RPMI8226 (cell line): ENCODE data around the gene C2CD2.

Source experiments
- DNase-seq: peaks from one replicate; pipeline ENCODE4 v3.0.0-alpha.2; 2015

Gene C2CD2

DNA sequence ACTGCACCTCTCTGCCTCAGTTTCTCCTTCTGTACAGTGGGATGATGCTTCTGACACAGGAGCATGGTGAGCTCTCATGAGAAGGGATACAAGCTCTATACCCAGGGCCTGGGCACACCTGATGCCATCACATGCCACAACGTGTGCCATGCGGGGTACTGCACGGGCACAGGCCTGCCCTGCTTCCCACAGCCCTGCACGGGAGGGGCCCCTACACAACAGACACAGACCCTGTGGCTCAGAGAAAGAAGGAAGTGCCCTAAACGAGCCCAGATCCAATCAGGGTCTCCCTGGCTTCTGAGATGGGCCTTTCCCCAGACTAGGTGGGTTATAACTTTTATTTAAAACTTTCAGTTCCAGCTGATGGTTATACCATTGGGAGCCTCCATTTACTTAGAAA, 24.6 kb downstream of the C2CD2 start:
- peak; percentile 14 for DNase-seq

DNA sequence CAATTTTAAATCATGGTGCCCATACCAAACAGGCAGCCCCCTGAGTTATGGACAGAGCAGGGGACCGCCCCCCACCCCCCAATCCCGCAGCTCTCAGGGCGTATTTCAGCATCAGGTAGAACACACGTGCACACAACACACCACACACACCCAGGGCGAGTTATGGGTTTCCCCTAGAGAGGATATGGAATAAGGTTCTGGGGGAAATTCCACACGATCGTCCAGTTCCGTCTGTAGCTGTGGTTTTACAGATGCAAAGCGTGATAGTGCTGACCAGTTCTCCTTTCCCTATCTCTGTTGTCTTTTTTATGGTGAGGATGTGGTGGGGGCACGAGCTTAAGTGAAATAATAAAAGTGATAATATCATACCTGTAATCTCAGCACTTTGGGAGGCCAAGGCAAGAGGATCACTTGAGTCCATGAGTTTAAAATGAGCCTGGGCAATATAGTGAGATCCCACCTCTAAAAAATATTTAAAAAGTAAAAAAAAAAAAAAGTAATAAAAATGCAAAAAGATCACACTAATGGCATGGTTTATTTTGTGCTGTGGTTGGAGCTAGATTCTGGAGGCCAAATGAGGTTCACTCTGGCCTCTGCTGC, 25.1 kb downstream of the C2CD2 start:
- peak; percentile 47 for DNase-seq

DNA sequence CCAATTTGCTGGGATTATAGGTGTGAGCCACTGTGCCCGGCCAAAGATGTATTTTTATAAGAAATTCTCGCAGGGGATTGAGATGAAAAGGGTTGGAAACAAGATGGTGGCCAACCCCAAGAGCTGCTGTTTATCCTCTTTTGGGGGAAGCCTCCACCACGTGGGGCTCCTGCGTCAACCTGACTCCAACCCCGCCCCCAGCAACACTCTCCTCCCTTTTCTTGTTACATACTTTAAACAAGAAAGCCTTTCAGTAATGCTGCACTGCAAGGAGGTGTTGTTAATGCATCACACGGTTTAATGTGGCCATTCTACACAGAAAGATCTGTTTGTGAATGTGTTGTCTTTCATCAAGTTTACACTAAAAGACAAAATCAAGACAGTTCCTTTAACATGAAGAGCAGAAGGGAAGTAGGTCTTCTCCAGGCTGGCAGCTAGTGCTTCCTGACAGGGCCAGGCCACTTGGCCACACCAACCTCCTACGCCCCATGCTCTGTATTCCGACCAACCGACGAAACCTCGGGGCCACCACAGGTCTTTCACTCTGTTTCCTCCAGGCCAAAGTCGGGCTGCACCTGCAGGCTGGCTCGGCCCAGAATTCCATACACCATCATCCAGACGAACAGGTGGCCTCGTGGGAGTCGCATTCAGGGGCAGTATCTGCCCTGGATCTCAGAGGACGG, 25.9 kb downstream of the C2CD2 start:
- peak; percentile 61 for DNase-seq

GRCh38 chr21:41926807-41927171, 27.0 kb downstream of the C2CD2 start:
- no peak for DNase-seq

GRCh38 chr21:41926117-41926806, 27.6 kb downstream of the C2CD2 start:
- peak; percentile 75 for DNase-seq

DNA sequence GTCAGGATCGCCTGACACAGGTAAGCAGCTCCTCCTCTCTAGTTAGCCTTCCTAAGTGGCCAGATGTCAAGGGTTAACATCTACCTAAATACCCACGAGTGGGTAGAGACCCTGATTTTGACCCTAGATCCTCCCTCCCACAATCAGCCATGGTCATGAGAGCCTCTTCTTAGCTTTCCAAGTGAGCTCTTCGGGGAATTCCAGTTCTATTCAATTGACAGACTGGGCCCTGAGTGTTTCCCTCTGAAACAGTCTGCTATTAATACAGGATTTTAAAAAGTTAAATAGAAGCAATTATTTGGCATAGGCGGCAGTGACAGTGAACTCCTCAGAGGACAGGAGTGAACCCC, 28.1 kb downstream of the C2CD2 start:
- no peak for DNase-seq

DNA sequence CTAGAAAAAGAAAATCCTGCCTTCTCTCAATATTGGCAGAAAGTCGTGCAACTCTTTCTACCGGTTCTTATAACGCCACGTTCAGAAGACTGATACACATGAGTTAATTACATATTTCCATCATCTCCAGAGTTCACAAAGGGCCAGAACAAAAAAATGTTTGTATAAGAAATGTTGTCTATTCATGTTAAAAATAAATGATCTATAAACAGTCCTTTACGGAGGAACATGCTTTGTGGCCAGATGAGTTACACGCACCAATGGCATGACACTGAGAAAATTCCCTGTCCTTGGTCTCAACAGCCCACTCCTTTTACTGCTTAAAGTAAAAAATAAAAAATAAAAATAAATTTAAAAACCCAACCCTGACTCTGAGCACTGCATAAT, 29.5 kb downstream of the C2CD2 start:
- DNase-seq, result no peak

- no peak for DNase-seq
Measured at GRCh38 chr21:41923631-41924367, 30.0 kb downstream of the C2CD2 start.

DNA sequence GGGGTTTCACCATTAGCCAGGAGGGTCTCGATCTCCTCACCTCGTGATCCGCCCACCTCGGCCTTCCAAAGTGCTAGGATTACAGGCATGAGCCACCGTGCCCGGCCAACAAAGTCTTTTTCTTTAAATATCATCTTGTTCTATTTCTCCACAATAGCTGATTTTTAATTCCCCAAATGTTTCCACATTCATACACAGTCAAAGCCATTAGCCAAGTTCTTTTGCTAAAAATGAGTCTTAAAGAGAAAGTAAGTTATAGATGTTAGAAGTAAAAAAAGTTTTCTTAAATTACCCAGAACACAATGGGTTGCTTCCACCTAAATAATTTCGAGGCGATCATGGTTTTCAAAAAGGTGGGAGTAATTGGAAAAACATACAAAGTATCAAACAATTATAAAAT, 30.6 kb downstream of the C2CD2 start:
- no peak for DNase-seq

DNA sequence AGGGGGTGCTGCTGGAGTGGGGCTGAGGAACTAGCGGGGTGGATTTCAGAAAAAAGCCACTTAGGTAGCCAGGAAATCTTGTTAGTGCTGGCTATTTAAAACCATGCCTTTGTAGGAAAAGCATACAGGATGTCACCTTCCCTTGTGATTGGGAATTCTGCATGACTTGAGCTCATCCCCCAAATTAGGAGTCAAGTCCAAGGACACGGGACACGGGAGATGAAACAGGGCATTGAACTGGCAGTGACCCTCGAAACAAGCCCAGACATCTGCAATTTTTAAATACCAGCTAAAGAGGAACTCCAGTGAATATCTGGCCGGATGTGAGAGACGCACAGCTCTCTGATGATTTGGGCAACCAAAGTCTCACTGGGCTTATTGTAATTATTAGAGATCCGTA, 32.8 kb downstream of the C2CD2 start:
- no peak for DNase-seq

DNA sequence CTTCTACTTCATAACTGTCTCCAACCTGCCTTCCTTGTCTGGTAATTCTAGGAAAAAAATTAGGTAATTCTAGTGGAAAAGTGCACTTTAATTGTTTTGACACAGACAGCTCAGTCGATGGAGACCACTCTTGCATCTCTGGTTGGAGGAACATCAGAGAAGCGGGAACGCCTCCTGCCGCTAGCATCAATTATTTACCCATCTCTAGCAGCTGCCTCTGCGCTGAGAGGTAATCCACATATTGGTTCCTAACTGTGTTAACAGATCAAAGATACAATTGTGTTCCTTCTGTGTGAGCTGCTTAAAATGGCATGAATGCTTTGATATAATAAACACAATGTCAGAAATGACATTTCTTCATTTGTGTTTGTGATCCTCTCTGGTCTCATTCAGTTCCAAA, 33.3 kb downstream of the C2CD2 start:
- no peak for DNase-seq

DNA sequence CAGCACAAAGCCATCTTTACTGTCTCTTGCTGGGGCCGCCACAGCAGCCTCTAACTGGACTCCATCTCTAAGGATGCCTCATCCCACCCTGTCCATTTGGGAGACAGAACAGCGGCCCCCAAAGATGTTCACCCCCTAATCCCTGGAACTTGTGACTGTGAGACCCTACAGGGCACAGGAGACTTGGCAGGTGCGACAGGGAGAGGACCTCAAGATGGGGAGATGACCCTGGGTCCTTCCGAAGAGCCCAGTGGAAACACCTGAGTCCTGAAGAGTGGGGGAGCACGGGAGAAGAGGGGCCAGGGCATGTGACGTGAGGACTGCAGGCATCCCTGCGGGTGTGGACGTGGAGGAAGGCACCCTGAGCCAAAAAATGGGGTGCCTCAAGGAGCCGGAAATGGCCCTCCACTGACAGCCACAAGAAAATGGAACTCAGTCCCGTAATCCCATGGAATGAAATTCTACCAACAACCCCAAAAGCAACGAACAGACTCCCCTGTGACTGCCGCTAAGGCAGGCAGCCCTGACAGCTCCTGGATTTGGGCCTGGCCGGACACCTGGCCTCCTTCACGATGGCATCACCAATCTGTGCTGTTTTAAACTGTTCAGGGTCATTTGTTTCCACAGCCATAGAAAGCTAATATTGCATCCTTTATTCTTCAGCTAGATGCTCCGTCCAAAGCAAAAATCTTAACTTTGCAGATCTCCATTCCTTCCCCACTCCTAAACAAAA, 34.0 kb downstream of the C2CD2 start:
- no peak for DNase-seq

GRCh38 chr21:41918561-41919358, 35.1 kb downstream of the C2CD2 start:
- DNase-seq, result no peak

DNA sequence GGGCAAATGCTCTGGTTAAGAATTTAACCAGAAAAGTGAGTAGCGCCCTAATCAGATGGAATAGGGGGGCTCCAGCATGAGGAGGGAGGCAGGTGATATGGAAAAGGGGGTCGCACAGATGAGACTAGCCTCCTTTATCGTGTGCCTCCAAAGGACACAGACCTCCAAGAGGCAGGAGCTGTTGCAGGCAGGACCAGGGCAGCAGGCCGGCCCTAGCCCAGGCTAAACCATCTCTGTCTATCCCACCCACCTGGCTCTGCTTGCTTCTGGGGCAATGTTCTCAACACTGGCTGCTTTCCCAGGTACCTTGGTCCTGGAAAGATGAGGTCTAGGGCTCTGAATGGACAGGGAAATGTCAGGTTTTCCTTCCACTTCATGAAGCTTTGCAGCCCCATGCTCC, 36.3 kb downstream of the C2CD2 start:
- DNase-seq, result no peak

- DNase-seq, result no peak
Measured at GRCh38 chr21:41916888-41917433, 36.9 kb downstream of the C2CD2 start.

DNA sequence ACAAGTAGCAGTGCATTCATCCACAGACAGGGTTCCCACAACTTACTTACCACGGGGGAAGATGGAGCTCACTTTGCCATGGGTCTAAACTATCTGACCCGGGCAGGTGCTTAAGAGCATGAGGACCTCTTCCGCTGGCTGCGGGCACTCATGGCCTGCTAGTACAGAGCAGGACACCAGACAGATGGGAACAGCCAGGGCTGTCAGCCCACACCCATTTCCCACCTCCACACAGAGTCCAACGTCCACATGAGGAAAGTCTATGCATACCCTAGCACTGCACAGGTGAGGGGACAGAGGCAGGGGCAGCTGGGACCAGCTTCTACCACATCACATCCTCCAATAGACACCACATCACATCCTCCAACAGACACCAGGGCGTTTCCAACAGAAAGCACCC, 38.9 kb downstream of the C2CD2 start:
- no peak for DNase-seq

DNA sequence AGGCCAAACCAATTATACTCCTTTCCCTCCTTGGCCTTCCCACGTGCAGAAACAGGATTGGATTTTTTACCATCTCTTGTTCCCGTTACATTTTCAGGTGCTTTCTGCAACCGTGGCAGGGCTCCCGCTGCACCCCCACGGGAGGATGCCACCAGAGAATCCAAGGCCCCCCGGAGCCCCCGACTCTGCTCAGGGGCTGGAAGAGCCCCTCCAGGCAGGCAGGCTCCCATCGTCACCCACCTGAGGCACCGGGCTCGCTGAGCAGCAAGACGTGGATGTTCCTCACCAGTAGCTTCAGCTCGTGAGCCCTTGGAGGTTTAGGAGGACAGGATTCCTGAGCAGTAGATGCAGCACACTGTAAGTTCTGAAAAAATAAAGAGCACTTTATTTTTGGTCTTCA, 39.5 kb downstream of the C2CD2 start:
- no peak for DNase-seq

DNA sequence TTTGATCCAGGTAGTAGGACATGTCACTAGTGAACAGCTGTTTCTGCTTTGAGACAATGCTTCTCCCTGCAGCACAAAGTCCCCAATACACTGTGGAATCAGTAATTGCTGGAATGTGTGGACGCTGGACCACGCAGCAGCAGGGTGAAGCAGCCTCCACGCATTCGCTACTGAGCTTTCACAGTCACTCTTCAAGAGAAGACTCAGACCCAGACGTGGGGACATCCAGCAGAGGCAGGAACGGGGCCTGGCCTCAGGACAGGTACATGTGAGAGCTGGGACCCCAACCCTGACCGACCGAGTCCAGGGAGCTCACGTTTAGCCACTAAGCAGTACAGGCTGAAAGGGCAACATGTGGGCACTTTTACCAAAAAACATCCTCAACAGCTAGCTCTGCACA, 40.6 kb downstream of the C2CD2 start:
- DNase-seq, result no peak

GRCh38 chr21:41908829-41909228, 45.0 kb downstream of the C2CD2 start:
- no peak for DNase-seq

GRCh38 chr21:41907496-41908258, 46.1 kb downstream of the C2CD2 start:
- DNase-seq, result no peak

DNA sequence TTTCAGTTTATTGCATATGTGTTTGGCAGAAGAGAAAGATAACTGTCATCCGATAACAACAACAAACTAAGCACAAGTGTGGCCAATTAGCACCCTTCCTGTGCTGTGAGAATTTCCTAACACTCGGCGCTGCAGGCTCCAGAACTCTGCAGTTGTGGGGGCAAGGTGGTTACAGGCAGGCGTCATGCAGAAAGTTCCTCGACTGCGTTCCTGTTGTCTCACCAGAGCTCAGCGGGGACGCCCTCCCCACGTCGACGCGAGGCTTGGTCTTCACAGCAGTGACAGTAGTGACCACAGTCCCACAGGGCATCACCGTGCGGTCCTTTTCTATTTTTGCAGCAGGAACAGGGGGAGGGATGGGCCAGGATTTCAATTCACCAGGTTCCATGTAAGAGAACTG, 47.0 kb downstream of the C2CD2 start:
- DNase-seq, result no peak
